Peyer's patch (tissue), 4 donors: ENCODE results near the gene DST.

ENCODE experiments used
- POLR2A ChIP-seq, 2 donors: fragments of 450-650 bp; IDR thresholded peaks; one replicate each; pipeline ENCODE4 v1.5.1; 2017; ENCODE audit warnings: antibody characterized with exemption in 2 of 2, mild to moderate bottlenecking in 2 of 2, moderate library complexity in 2 of 2
- TF ChIP-seq, protein P1 (sequence below), 6 experiments: fragments of 450-650 bp in 4 of 6; fragments of 200-600 bp in 2 of 6; sonication (generic) in 1 of 6; IDR thresholded peaks; one replicate each; pipeline ENCODE4 v1.5.1; 2017 to 2019; ENCODE audit warnings: antibody characterized with exemption in 6 of 6, mild to moderate bottlenecking in 3 of 6, moderate library complexity in 1 of 6

DNA sequence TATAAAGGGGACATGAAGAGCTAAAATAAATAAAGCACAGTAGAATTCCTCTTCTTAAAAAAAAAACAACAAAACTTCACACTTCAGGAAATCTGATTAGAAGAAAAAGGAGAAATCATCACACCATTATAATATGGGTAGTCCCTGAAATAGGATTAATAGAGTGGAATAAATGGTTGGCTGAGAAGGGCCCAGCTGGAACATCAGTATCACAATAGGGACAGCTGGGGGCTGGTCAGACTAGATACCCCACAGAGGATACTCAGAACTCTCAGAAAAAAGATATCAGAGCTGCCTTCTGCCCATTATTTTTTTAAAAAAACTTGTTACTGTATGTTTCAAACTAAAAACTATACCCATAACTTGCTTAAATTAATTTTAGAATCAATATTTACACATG lies 75.2 kb downstream of the DST start:
- TF ChIP-seq, protein P1, sequence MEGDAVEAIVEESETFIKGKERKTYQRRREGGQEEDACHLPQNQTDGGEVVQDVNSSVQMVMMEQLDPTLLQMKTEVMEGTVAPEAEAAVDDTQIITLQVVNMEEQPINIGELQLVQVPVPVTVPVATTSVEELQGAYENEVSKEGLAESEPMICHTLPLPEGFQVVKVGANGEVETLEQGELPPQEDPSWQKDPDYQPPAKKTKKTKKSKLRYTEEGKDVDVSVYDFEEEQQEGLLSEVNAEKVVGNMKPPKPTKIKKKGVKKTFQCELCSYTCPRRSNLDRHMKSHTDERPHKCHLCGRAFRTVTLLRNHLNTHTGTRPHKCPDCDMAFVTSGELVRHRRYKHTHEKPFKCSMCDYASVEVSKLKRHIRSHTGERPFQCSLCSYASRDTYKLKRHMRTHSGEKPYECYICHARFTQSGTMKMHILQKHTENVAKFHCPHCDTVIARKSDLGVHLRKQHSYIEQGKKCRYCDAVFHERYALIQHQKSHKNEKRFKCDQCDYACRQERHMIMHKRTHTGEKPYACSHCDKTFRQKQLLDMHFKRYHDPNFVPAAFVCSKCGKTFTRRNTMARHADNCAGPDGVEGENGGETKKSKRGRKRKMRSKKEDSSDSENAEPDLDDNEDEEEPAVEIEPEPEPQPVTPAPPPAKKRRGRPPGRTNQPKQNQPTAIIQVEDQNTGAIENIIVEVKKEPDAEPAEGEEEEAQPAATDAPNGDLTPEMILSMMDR (IDR thresholded peaks at IDR 0.05) = no peak
- no peak for TF ChIP-seq POLR2A (IDR thresholded peaks at IDR 0.05)
